GM13977 (cell line): ENCODE data around the gene FXYD2.

ENCODE experiments used
- DNase-seq: peaks from one replicate; pipeline ENCODE4 v3.0.0; 2012; ENCODE audit warnings: low spot score
- in situ Hi-C: fragments of 300-500 bp; cut with MboI; formaldehyde crosslinking; loops from one replicate; pipeline ENCODE4 v1.12.0; 2022; ENCODE audit warnings: low sequenced_read_pairs, low pct_unique_long_range_greater_than_20kb, mixed read lengths, inconsistent platforms; ENCODE audit not compliant: unreplicated experiment
- TF ChIP-seq, protein P1 (sequence below): IDR thresholded peaks from 2 replicates; pipeline ENCODE4 v1.5.1; 2012; ENCODE audit warnings: mild to moderate bottlenecking, control low read depth; ENCODE audit not compliant: insufficient read depth; ENCODE audit errors: extremely low read depth, missing control alignments

FXYD2 gene

DNA sequence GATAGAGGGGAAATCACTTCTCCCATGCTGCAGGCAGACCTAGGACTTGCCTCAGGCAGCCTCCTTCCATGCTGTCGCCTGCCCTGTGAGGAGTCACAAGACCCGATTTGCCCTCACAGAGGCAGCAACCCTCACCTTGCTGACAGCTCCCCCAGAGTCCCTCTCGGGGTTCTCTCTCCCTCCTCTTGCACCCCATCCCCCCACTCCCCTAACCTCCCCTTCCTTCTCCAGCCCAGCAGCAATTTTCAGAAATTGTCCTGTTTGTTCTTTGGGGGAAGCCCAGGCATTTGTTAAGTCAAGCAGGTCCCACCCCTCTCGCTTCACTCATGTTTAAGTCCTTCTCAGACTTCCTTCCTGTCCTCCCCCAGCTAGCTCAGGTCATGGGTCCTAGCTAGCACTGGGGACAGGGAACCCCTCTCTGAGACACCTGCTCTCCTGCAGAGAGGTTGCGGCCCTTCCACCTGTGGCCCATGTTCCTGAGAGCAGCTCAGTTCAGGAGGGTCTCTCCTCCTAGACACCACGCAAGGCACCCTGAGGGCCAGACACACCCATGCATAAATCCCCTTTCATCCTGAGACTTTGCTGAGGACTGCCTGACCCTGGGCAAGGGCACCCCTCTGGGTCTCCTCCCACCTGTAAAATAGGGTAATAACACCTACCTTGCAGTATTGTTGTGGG is 6.3 kb upstream of the FXYD2 start:
- TF ChIP-seq, protein P1, sequence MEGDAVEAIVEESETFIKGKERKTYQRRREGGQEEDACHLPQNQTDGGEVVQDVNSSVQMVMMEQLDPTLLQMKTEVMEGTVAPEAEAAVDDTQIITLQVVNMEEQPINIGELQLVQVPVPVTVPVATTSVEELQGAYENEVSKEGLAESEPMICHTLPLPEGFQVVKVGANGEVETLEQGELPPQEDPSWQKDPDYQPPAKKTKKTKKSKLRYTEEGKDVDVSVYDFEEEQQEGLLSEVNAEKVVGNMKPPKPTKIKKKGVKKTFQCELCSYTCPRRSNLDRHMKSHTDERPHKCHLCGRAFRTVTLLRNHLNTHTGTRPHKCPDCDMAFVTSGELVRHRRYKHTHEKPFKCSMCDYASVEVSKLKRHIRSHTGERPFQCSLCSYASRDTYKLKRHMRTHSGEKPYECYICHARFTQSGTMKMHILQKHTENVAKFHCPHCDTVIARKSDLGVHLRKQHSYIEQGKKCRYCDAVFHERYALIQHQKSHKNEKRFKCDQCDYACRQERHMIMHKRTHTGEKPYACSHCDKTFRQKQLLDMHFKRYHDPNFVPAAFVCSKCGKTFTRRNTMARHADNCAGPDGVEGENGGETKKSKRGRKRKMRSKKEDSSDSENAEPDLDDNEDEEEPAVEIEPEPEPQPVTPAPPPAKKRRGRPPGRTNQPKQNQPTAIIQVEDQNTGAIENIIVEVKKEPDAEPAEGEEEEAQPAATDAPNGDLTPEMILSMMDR, result no peak
- DNase-seq, result no peak
- in situ Hi-C loops, result no loop called here

DNA sequence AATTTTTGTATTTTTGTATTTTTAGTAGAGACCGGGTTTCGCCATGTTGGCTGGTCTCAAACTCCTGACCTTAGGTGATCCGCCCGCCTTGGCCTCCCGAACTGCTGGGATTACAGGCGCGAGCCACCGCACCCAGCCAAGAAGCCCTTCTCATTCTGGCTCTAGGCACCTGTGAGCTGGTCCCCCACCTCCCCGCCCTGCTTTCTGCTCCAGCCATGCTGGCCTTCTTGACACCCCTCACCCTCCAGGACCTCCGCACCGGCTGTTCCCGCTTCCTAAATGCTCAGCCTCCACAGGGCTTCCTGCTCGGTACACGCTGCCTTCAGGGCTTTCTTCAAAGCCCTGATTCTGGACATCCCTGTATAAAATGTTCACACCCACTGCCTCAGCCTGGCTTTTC is 5.5 kb upstream of the FXYD2 start:
- TF ChIP-seq, protein P1, result no peak
- no peak for DNase-seq
- in situ Hi-C loops, result no loop called here

DNA sequence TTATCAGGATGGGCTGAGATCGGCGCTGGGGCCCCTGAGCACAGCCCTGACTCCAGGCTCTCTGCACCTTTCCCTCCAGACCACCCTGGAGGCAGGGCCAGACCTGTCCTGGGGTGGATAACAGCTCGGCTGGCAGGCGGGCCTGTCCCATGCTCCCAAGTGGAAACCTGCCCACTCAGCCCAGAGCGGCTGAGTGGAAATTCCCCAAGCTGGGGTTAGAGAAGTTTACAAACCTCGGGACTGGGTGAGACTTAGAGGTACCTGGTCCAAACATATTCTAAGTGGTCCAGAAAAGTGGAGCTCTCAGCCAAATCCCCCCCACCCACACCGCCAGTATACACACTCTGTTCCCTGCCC is 4.8 kb upstream of the FXYD2 start:
- TF ChIP-seq, protein P1, result no peak
- DNase-seq, result no peak
- in situ Hi-C loops, result no loop called here

DNA sequence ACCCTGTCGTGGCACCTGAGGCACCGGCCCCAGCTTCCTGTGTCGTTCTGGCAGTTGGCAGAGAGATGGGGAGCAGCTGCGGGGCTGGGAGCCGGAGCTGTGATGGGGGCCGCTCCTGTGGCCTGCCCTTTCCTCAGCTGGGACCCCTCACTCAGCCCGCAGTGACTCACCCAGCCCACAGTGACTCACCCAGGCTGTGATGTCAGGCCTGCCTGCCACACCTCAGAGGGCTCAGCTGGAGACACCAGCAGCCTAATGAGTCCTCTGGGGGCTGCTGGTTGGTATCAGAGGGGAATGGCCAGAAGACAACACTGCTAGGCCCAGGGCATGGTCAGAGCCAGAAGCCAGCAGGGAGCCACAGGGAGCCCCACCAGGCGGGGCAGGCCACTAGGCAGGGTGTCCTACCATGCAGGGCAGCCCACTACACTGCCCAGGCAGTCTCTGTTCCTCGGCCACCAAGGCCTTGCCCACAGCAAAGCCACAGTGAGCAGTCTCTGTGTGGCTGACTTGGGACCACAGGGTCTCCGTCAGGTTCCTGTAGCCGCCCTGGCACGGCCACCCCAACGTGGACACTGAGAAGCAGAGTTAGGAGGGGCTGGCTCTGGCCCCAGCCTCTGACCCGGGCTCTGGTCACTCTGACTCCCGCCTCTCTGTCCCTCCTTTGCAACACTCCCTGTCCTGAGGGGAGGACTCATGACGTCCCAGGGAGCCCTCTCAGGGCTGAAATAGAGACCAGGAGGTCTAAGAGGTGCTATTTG is 4.2 kb upstream of the FXYD2 start:
- peak; percentile 74 for DNase-seq
- TF ChIP-seq, protein P1, result no peak
- in situ Hi-C loops, result no loop called here

DNA sequence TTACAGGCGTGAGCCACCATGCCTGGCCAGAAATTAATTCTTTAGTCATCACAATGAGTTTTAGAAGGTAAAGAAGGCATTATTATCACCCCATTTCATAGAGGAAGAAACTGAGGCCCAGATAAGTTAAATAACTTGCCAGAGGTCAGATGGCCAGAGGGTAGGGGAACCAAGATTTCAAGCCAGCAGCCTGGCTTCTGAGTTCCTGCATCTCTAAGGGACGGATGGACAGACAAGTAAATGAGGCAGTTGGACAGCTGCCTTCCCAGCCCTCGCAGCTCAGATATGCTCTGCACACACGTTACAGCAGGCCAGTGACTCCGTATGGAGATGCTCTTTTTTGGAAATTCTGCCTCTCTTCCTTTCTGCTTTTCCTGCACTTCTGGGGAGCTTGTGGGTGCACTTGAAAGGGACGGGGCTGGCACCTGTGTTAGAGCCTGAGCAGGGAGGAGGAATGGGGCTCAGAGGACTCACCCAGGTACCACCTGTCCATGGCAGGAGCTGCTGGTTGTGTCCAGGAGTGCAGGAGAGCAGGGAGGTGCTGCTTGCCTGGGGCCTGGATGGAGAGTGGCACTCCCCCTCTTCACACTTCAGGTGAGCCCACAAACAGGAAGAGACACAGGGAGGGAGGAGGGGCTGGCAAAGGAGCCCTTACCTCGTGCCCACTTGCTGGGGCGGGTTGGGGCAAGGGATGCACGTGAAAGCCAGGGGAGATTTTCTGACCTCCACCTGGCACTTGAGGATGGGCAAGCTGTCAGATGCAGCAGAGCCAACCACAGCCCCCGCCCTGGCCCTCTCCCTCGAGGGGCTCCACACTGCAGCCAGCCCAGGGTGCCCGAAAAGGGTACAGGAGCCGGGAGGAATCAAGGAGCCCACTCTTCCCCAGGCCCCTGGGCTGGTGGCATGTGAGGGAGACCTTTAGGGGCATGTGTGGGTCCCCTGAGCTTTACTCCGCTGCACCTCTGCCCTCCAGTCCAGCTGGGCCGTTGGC is 3.3 kb upstream of the FXYD2 start:
- in situ Hi-C loops, result no loop called here
- DNase-seq, result no peak
- TF ChIP-seq, protein P1, result no peak

DNA sequence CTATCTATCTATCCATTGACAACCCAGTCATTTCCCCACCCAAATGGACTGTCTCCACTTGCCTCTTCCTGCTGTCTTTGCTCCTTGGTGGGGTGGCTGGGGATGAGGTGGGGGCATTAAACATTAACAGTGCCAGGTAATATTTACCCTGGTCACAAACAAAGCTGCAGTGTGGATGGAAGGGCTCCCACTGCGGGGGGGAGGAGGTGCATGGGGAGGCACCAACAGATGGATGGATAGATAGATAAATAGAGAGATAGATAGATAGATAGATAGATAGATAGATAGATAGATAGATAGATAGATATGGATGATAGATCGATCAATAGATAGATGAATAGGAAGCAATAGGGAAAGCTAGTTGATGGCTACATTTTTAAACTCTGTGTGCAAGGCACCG is 2.3 kb upstream of the FXYD2 start:
- TF ChIP-seq, protein P1, result no peak
- no peak for DNase-seq
- in situ Hi-C loops, result no loop called here
